Ovary (tissue), 3 donors: Measurements from ENCODE around the gene SPEF2.

Experiments used
- EP300 ChIP-seq: sonication (generic); formaldehyde crosslinking; IDR thresholded peaks from one replicate; pipeline ENCODE4 v1.6.1; 2017; ENCODE audit warnings: antibody characterized with exemption
- POLR2A ChIP-seq: fragments of 450-650 bp; IDR thresholded peaks from one replicate; pipeline ENCODE4 v1.6.1; 2017; ENCODE audit warnings: antibody characterized with exemption, mild to moderate bottlenecking, moderate library complexity
- TF ChIP-seq, protein P1 (sequence below), 3 donors: fragments of 450-650 bp in 2 of 3; fragments of 200-600 bp in 1 of 3; IDR thresholded peaks; one replicate each; pipeline versions ENCODE4 v1.5.1 to v1.8.0; 2016 to 2022; ENCODE audit warnings: antibody characterized with exemption in 3 of 3, mild to moderate bottlenecking in 1 of 3
- donor health status: DM: no; HTN: no; CAD: no.

DNA sequence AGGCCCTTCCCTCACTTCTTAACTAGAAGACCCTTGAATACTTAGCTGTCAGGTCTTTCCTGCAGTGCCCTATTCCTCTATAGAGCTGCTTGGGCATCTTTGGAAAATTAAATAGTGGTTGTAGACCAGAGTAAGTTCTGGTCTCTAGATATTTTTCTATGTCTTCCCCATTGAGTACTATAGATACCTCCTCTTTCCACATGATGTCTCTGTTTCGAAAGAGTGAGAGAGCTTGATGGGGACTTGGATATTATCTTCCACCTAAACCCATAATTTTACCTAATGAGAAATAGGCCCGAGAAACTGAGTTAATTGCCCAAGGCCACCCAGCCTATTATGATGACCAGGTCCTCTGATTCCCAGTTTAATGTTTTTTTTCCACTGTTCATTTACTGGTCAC lies 40.2 kb downstream of the SPEF2 start:
- TF ChIP-seq, protein P1, sequence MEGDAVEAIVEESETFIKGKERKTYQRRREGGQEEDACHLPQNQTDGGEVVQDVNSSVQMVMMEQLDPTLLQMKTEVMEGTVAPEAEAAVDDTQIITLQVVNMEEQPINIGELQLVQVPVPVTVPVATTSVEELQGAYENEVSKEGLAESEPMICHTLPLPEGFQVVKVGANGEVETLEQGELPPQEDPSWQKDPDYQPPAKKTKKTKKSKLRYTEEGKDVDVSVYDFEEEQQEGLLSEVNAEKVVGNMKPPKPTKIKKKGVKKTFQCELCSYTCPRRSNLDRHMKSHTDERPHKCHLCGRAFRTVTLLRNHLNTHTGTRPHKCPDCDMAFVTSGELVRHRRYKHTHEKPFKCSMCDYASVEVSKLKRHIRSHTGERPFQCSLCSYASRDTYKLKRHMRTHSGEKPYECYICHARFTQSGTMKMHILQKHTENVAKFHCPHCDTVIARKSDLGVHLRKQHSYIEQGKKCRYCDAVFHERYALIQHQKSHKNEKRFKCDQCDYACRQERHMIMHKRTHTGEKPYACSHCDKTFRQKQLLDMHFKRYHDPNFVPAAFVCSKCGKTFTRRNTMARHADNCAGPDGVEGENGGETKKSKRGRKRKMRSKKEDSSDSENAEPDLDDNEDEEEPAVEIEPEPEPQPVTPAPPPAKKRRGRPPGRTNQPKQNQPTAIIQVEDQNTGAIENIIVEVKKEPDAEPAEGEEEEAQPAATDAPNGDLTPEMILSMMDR (IDR thresholded peaks at IDR 0.05): no peak
- TF ChIP-seq POLR2A: no peak
- TF ChIP-seq EP300: no peak
